Measurements from ENCODE around the gene NRF1. TPM values are rescaled to one million over a fixed set of nuclear protein-coding genes. Genes with fewer than 3 reads are reported as not detected.

NRF1 gene
- total RNA-seq, 1 donor from 2014 or later = 14.2 TPM

DNA sequence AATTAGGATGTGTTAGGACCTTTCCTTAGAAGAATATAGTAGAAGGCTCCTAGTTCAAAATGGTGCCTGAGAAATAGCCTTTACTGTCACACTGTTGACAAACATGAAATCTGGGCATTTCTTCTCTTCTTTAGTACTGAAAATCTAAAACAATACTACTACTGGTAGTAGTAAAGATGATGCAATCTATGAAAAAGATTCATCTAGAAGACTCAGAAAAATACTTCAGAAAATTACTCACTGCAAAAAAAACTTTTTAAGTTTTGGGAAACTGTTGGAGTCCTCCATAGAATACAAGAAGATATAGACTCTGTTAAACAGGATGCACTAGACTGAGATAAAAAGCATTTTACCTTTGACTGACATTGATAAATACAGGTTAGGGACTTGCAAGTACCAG, 67.1 kb downstream of the NRF1 start:
- DNase-seq (ENCODE audit: low read depth, low spot score) = no peak

- DNase-seq (ENCODE audit: low read depth, low spot score) = no peak
These were observed 68.9 kb downstream of the NRF1 start for GRCh38 chr7:129680400-129680799.

- DNase-seq (ENCODE audit: low read depth, low spot score) = peak; percentile 26
These were observed 73.3 kb downstream of the NRF1 start for GRCh38 chr7:129684777-129685176.

DNA sequence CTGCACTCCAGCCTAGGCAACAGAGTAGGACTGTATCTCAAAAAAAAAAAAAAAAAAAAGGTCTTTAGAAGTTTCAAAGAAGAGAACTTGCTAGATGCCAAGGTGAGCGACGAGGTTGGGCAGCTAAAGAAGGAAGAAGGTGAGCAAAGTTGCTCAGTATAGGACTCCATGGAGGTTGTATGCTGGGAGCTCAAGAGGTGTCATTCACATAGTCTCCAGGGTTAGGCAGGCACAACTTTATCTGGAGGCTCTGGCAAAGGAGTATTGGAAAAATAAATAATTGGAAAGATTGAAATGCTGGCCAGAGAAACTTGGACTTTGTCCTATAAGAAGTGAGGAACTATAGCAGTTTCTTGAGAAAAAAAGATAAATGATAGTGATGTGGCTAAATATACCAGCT, 74.5 kb downstream of the NRF1 start:
- DNase-seq (ENCODE audit: low read depth, low spot score) = no peak

DNA sequence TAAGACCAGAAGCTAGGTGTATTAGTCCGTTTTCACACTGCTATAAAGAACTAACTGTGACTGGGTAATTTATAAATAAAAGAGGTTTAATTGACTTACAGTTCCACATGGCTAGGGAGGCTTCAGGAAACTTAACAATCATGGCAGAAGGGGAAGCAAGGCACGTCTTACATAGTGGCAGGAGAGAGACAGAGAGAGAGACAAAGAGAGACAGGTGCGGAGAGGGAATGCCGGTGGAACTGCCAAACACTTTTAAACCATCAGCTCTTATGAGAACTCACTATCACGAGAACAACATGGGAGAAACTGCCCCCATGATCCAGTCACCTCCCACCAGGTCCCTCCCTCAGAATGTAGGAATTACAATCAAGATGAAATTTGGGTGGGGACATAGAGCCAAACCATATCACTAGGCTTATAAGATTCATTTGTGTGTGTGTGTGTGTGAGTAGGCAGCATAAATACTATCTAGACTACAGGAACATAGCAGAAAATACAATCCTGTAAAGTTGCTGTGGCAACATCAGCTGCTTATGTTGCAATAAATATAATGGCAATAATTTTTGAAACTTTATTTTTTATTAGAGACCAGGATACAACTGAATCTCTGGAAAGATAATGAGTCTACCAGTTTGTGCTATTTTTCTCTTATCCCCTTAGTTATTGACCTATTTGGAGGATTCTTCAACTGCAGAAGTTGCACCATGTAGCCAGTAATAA, 77.1 kb downstream of the NRF1 start:
- DNase-seq (ENCODE audit: low read depth, low spot score) = no peak

DNA sequence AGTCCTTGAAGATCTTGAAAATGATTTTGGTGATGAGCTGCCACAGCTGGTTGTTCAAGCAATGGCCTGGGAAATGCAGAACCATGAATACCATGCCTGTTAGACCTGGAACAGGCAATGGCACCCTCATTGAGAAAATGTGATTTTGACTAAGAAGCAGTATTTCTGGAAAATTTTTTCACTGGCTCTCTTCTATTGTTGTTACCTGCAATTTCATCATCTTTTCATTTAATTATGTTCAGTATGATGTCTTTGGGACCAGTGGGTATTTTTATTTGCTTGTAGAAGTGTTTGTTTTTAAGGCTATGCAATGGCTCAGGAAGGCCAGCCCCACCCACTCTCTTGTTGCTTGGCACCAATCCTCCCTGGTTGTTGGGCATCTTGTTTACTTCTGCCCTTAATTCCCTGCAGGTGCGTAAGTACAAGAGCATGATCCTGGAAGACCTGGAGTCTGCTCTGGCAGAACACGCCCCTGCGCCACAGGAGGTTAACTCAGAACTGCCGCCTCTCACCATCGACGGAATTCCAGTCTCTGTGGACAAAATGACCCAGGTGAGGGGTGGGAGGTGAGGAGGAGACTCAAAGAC, 78.6 kb downstream of the NRF1 start:
- no peak for DNase-seq (ENCODE audit: low read depth, low spot score)

DNA sequence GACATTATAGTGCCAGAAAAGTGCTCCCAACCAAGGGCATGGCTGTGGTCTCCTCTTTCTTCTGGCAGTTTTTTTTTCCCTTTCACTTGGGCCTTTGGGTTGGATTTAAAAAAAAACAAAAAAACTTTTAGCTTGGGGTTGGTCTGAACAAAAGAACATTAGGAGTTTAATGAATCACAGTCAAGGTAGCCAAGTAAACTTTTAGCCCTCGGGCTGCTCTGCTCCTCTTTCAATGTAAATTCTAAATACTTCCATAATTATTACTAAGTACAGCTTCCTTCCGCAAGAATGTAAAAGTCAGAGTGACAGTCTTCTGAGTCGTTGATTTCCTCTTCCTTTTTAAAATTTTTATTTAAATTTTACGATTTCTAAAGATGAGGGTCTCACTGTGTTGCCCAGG, 79.2 kb downstream of the NRF1 start:
- no peak for DNase-seq (ENCODE audit: low read depth, low spot score)

- no peak for DNase-seq (ENCODE audit: low read depth, low spot score)
These were observed 87.2 kb downstream of the NRF1 start for GRCh38 chr7:129698516-129699418.

DNA sequence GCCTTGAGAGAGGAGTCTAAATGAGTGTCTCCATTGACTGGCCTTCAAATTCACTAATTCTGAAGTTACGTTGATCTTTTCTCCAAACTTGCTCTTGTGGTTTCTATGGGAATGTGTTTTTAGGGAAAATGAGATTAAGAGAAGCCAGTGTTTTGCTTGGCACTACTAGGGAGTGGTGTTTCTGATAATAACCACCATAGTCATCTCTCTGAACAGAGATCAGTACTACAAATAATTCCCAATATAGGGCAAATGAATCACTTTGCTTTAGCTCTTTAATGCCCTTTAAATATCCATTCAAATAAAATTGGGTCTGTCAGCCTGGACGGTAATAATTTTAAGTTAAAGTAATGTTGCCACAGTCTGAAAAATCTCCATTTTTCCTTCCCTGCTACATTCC, 90.8 kb downstream of the NRF1 start:
- no peak for DNase-seq (ENCODE audit: low read depth, low spot score)

- no peak for DNase-seq (ENCODE audit: low read depth, low spot score)
These were observed 91.3 kb downstream of the NRF1 start for GRCh38 chr7:129702761-129703338.

- DNase-seq (ENCODE audit: low read depth, low spot score) = no peak
These were observed 92.2 kb downstream of the NRF1 start for GRCh38 chr7:129703751-129704150.

GRCh38 chr7:129707910-129708499, 96.5 kb downstream of the NRF1 start:
- DNase-seq (ENCODE audit: low read depth, low spot score) = no peak

DNA sequence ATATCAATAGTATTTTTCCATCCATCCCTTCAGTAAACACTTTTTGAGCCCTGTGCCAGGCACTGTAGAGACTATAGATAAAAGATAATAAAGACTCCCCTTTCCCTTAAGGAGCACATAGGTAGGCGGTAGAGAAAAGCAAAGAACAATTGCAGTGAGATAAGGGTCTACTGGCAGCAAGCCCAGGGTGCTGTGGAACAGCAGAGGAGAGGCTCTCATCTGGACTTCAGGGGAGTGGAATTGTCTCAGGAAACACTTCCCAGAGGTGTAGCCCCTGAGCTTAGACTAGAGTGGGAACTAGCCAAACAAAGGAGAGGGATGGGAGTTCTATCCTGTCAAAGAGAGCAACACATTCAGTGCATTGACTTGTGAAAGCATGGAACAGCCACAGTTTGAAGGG, 102.0 kb downstream of the NRF1 start:
- no peak for DNase-seq (ENCODE audit: low read depth, low spot score)

DNA sequence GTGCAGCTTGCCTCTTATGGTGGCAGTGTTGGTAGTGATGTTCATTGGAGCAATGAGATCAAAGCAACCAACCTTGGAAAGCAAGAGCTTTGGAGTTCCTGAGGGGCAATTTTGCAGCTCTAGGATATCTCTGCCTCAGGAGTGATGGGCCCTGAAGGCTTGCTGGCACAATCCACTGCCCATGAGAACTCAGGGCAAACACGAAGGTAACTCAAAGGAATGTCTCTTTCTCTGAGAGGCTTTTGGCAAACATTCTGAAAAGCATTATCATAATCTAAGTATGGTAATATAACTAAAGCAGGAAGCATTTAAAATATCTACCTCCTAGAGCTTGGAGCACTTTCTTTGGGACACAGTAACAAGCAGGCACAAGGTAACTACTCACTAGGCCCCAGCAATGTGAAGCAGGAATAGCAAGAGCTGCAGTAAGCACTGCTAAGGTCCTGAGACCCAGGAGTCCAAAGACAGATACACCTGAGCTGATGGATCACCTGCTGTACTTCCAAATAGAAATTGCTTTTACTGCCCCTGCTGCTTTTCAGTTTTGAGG, 103.1 kb downstream of the NRF1 start:
- no peak for DNase-seq (ENCODE audit: low read depth, low spot score)

DNA sequence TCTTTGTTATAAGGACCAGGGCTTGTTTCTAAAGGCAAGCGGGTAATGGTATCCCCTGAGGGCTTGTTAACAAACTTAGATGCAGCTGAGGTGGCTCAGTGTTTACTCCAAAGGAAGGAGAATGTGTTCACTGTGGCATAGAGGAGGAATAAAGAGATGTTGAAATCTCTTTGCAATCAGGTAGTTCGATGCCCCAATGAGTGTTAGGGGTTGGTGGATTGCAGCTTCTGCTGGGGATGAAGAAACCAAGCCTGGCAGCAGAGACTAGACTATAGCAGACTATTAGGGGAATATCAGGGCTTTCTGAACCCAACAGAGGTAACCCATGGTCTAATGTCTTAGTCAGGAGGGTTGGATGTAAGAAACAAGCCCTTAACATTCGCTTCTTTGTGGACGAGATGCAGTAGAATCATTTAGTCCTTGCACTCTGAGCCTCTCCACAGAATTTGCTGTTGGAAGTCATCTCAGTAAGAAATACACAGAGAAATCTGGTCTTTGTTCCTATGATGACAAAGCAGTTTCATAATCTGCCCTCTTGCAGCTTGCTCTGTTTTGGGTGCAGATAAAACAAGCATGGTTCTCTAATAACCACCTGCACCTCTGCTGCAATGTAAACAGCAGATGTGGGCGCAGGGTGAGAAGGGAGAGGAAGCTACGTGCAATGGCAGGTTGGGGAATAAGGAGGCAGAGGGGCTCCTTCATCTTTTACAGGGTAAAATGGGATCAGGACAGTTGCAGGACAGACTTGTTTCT, 108.6 kb downstream of the NRF1 start:
- DNase-seq (ENCODE audit: low read depth, low spot score) = no peak

DNA sequence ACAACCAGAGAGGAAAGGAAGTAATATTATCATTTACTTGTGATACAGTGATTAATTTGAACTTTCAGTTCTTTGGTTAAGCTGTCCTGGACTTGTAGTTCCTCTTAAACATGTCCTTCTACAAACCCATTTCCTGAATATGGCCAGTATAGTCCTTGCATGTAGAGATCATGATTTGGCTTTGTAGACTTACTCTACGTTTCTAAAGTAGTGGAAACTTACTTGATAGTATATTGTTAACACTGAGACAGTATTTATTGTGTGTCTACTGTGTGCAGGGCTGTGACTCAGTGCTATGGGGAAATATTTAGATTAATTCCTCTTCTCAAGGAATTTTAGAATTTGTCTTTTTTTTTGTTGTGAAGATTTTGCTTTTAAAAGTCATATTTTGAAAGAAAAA, 109.5 kb downstream of the NRF1 start:
- no peak for DNase-seq (ENCODE audit: low read depth, low spot score)

- no peak for DNase-seq (ENCODE audit: low read depth, low spot score)
These were observed 112.2 kb downstream of the NRF1 start for GRCh38 chr7:129723679-129724078.

- DNase-seq (ENCODE audit: low read depth, low spot score) = no peak
These were observed 113.3 kb downstream of the NRF1 start for GRCh38 chr7:129724796-129725195.

- no peak for DNase-seq (ENCODE audit: low read depth, low spot score)
These were observed 117.5 kb downstream of the NRF1 start for GRCh38 chr7:129728875-129729467.

DNA sequence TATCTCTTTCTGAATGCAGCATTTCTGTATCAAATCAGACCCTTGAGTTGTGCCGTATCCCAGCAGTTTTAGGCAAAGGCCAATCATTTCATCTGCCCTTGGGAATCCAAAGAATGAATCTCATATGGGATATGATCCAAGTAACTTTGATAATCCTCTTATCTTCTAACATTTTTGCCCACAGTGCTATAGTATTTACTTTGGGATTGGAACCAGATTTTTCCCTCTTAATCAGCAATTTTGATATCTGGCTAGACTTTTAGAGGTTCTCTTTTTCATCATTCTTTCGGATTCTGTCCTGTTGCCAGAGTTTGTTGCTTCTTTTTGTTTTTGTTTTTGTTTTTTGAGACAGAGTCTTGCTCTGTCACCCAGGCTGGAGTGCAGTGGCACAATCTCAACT, 118.0 kb downstream of the NRF1 start:
- no peak for DNase-seq (ENCODE audit: low read depth, low spot score)
